ENCODE measurements around the gene CAMSAP1.

DNA sequence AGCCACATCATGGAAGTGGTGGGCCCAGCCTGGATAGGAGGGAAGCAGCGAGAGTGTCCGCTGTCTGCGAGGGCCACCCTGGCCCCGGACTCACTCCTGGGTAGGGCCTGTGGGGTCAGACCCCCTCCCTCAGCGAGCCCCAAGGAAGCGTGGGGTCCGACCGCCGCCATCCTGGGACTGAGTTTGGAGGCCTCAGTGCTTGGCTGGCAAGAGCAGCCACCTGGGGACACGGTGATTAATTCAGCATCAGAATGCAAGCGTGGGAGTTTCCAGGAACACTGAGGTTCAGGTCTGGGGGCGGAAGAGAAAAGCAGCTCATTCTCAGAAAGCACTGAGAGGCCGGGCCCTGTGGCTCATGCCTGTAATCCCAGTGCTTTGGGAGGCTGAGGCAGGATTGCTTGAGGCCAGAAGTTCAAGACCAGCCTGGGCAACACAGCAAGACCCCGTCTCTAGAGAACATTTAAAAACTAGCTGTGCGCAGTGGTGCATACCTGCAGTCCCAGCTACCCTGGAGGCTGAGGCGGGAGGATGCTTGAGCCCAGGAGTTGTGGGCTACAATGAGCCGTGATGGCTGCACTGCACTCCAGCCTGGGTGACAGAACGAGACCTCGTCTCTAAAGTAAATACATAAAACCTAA is 18.3 kb upstream of the CAMSAP1 start:
- TF ChIP-seq CTCF (IDR thresholded peaks at IDR 0.05; ENCODE audit: low read depth, low read length) (no peak), EZH2phosphoT487 (IDR thresholded peaks at IDR 0.05; ENCODE audit: low read depth) (no peak)

Data from OCI-LY3 (cell line).